H1 (cell line): ENCODE data around the gene AMELY. TPM values are rescaled to one million over a fixed set of nuclear protein-coding genes. Genes with fewer than 3 reads are reported as not detected.

ENCODE experiments used
- CTCF ChIA-PET: fragments of 300-600 bp; sonication (Branson Sonifier 250); formaldehyde crosslinking; loops from one replicate; lab custom pipeline; 2021; ENCODE audit not compliant: partially characterized antibody; lab: Charles Lee
- POLR2A ChIA-PET: fragments of 300-600 bp; sonication (Branson Sonifier 250); formaldehyde crosslinking; loops from one replicate; lab custom pipeline; 2021; ENCODE audit warnings: inconsistent platforms; ENCODE audit not compliant: partially characterized antibody; lab: Charles Lee
- DNase-seq, 2 experiments: peaks; one replicate each; pipeline versions ENCODE4 v3.0.0 to v3.0.0-alpha.2; 2010 to 2022; ENCODE audit warnings: low spot score in 2 of 2, low read depth in 1 of 2, mixed read lengths in 1 of 2
- FAIRE-seq: peaks from 2 replicates; lab custom pipeline; 2011; peaks lifted over from hg19 to GRCh38; lab: Jason Lieb, UNC
- H2AFZ ChIP-seq: 2 replicates; pipeline ENCODE4 v1.8.1; 2012; ENCODE audit warnings: low read length, inconsistent platforms
- H2AK5ac ChIP-seq: 2 replicates; pipeline ENCODE4 v1.6.1; 2013; ENCODE audit warnings: low read depth, low read length
- H2BK120ac ChIP-seq: replicated peaks from 2 replicates; pipeline ENCODE3; 2013; ENCODE audit warnings: low read depth, low read length, inconsistent platforms
- H2BK12ac ChIP-seq: 2 replicates; pipeline ENCODE4 v1.6.1; 2013; ENCODE audit warnings: low read depth, low read length
- H2BK15ac ChIP-seq: 2 replicates; pipeline ENCODE4 v1.6.1; 2013; ENCODE audit warnings: low read length
- H2BK20ac ChIP-seq: 2 replicates; pipeline ENCODE4 v1.6.1; 2013; ENCODE audit warnings: low read length
- H2BK5ac ChIP-seq: 2 replicates; pipeline ENCODE4 v1.6.1; 2013; ENCODE audit warnings: low read depth, low read length
- H3K14ac ChIP-seq: 2 replicates; pipeline ENCODE4 v1.6.1; 2013; ENCODE audit warnings: inconsistent platforms; ENCODE audit not compliant: insufficient read length
- H3K18ac ChIP-seq: 2 replicates; pipeline ENCODE4 v1.6.1; 2013; ENCODE audit warnings: low read length; ENCODE audit errors: extremely low read depth
- H3K23ac ChIP-seq: 2 replicates; pipeline ENCODE4 v1.6.1; 2013; ENCODE audit warnings: inconsistent platforms; ENCODE audit not compliant: insufficient read length
- H3K23me2 ChIP-seq: 2 replicates; pipeline ENCODE4 v1.6.1; 2013; ENCODE audit warnings: low read depth, low read length
- H3K27ac ChIP-seq: 2 replicates; pipeline ENCODE4 v1.6.1; 2011; ENCODE audit warnings: low read depth, low read length, inconsistent platforms
- H3K27me3 ChIP-seq, 4 experiments: replicated peaks in 1 of 4; 1 replicate in 1 of 4; 2 replicates in 3 of 4; pipeline versions ENCODE4 v1.6.1 to v1.8.1; 2011 to 2013; ENCODE audit warnings: low read length in 3 of 4, mild to moderate bottlenecking in 3 of 4, inconsistent platforms in 2 of 4, mixed read lengths in 2 of 4, moderate library complexity in 1 of 4; ENCODE audit not compliant: control insufficient read depth in 3 of 4, insufficient read depth in 3 of 4; ENCODE audit errors: extremely low read depth in 1 of 4
- H3K36me3 ChIP-seq, 4 experiments: 2 replicates each; pipeline versions ENCODE4 v1.6.1 to v1.8.1; 2011 to 2013; ENCODE audit warnings: mild to moderate bottlenecking in 4 of 4, low read length in 3 of 4, moderate library complexity in 2 of 4, control low read depth in 1 of 4, inconsistent platforms in 1 of 4; ENCODE audit not compliant: insufficient read depth in 4 of 4, control insufficient read depth in 2 of 4
- H3K4ac ChIP-seq: replicated peaks from 2 replicates; pipeline ENCODE3; 2013; ENCODE audit warnings: low read length, low read depth, mixed read lengths, inconsistent platforms; ENCODE audit not compliant: insufficient read length
- H3K4me1 ChIP-seq, 4 experiments: replicated peaks in 1 of 4; 1 replicate in 1 of 4; 2 replicates in 3 of 4; pipeline versions ENCODE4 v1.6.1 to v1.8.1; 2011 to 2013; ENCODE audit warnings: low read length in 3 of 4, inconsistent platforms in 2 of 4, mixed read lengths in 1 of 4; ENCODE audit not compliant: insufficient read depth in 4 of 4, control insufficient read depth in 3 of 4
- H3K4me2 ChIP-seq, 2 experiments: 2 replicates each; pipeline versions ENCODE4 v1.6.1 to v1.8.1; 2011 to 2013; ENCODE audit warnings: low read depth in 2 of 2, low read length in 2 of 2, control low read depth in 1 of 2, inconsistent platforms in 1 of 2, mild to moderate bottlenecking in 1 of 2; ENCODE audit not compliant: insufficient read depth in 1 of 2
- H3K4me3 ChIP-seq, 4 experiments: fragments of 200-600, 300-600 bp in 1 of 4; sonication (generic), shearing (Covaris generic), sonication (Bioruptor Twin) in 1 of 4; 2 replicates each; pipeline versions ENCODE4 v1.5.1 to v1.8.1; 2011 to 2016; ENCODE audit warnings: low read length in 4 of 4, low read depth in 3 of 4, control low read depth in 2 of 4, inconsistent platforms in 2 of 4, mild to moderate bottlenecking in 2 of 4, mixed read lengths in 1 of 4, moderate library complexity in 1 of 4; ENCODE audit not compliant: insufficient read depth in 2 of 4; ENCODE audit errors: extremely low read depth in 1 of 4
- H3K56ac ChIP-seq: replicated peaks from 2 replicates; pipeline ENCODE3; 2013; ENCODE audit warnings: low read depth, mild to moderate bottlenecking, mixed read lengths, low read length, inconsistent platforms; ENCODE audit not compliant: insufficient read length
- H3K79me1 ChIP-seq: 2 replicates; pipeline ENCODE4 v1.6.1; 2013; ENCODE audit warnings: low read depth, low read length, control low read depth
- H3K79me2 ChIP-seq, 2 experiments: 2 replicates each; pipeline versions ENCODE4 v1.6.1 to v1.8.1; 2012 to 2013; ENCODE audit warnings: low read length in 2 of 2, mild to moderate bottlenecking in 2 of 2, inconsistent platforms in 1 of 2; ENCODE audit not compliant: insufficient read depth in 2 of 2, control insufficient read depth in 1 of 2
- H3K9ac ChIP-seq, 4 experiments: replicated peaks in 1 of 4; 1 replicate in 1 of 4; 2 replicates in 3 of 4; pipeline versions ENCODE4 v1.6.1 to v1.8.1; 2011 to 2013; ENCODE audit warnings: low read depth in 3 of 4, low read length in 3 of 4, control low read depth in 2 of 4, mild to moderate bottlenecking in 2 of 4, moderate library complexity in 2 of 4, inconsistent platforms in 1 of 4; ENCODE audit errors: extremely low read depth in 1 of 4
- H3K9me3 ChIP-seq, 2 experiments: 2 replicates each; pipeline versions ENCODE4 v1.6.1 to v1.8.1; 2012 to 2013; ENCODE audit warnings: mild to moderate bottlenecking in 2 of 2, moderate library complexity in 2 of 2, control low read depth in 1 of 2, inconsistent platforms in 1 of 2, low read depth in 1 of 2, low read length in 1 of 2, mixed read lengths in 1 of 2; ENCODE audit not compliant: insufficient read depth in 2 of 2
- H4K20me1 ChIP-seq, 2 experiments: replicated peaks in 1 of 2; 2 replicates each; pipeline versions ENCODE3 to v1.8.1; 2011 to 2013; ENCODE audit warnings: inconsistent platforms in 2 of 2, low read length in 2 of 2, mild to moderate bottlenecking in 1 of 2; ENCODE audit not compliant: insufficient read depth in 2 of 2, control insufficient read depth in 1 of 2
- H4K5ac ChIP-seq: 2 replicates; pipeline ENCODE4 v1.6.1; 2013; ENCODE audit warnings: low read length, low read depth, mixed read lengths, inconsistent platforms; ENCODE audit not compliant: insufficient read length
- H4K8ac ChIP-seq: 2 replicates; pipeline ENCODE4 v1.8.0; 2013; ENCODE audit warnings: mild to moderate bottlenecking, moderate library complexity, low read length, inconsistent platforms; ENCODE audit not compliant: insufficient read depth; ENCODE audit errors: extremely low read depth
- H4K91ac ChIP-seq: replicated peaks from 2 replicates; pipeline ENCODE3; 2013; ENCODE audit warnings: low read length, mixed read lengths, inconsistent platforms; ENCODE audit not compliant: insufficient read length
- RAD21 ChIP-seq, 2 experiments: IDR thresholded peaks in 1 of 2; conservative IDR thresholded peaks in 1 of 2; 2 replicates each; pipeline ENCODE4 v1.6.1; 2011; ENCODE audit warnings: low read depth in 2 of 2, low read length in 2 of 2, improper control_type of control experiment in 1 of 2, inconsistent platforms in 1 of 2, mild to moderate bottlenecking in 1 of 2, moderate library complexity in 1 of 2
- TBP ChIP-seq: IDR thresholded peaks from 2 replicates; pipeline ENCODE4 v1.6.1; 2011; ENCODE audit warnings: low read depth, low read length, improper control_type of control experiment
- polyA plus RNA-seq, 7 experiments: library from polyadenylated mRNA; depleted of rRNA in 3 of 7; stranded (reverse) in 5 of 7; unstranded in 2 of 7; fragments of >200 nt in 5 of 7; fragments of 200-250 nt in 2 of 7; gene quantifications; 1 replicate in 5 of 7; 2 replicates in 1 of 7; 4 replicates in 1 of 7; pipeline versions ENCODE4 v1.2.1 to v1.2.3, GENCODE V29; 2011 to 2013; ENCODE audit warnings: missing spikeins in 2 of 7, mixed read lengths in 2 of 7
- total RNA-seq: library from RNA; stranded (reverse); fragmentation: NEBNext Ultra II Directional; extraction: Animal tissue kit (Norgen Biotek cat#: 25700); gene quantifications from 2 replicates; pipeline ENCODE4 v1.2.1, GENCODE V29; 2021

The AMELY gene
- total and polyA plus RNA-seq, 2 of the 8 experiments (the other 6 are each of a cell fraction or from before 2014, with no cell fraction given), result 0.09 TPM; not detected in 1

GRCh38 chrY:6947695-6948094, 36.1 kb upstream of the AMELY start:
- CTCF ChIA-PET, result interaction anchor here (0.6 to 2.3 kb wide), 6 partner anchors 9 to 129 kb away, joined by 3 to 6 read pairs (median 4); partner anchors contain the start of gene TBL1Y

More at GRCh38 chrY:6947695-6948094, 36.1 kb upstream of the AMELY start:
- Histone ChIP-seq H2BK120ac (no peak overlapping the region), H3K4ac (no peak overlapping the region), H3K4me3 (no peak overlapping the region)
- no peak for FAIRE-seq
- peak in 1 of 2 experiments; percentile 23; a peak in 2 of 4 replicates for TF ChIP-seq RAD21 (IDR thresholded peaks at IDR 0.05 in 1 of 2, conservative IDR thresholded peaks at IDR 0.05 in 1 of 2; ENCODE audit: low read depth in 2 of 2, low read length in 2 of 2)
- no peak for TF ChIP-seq TBP
- TF ChIP-seq, all 59 proteins: peak for 1
- Histone ChIP-seq H3K79me2 (no peaks in the 10 kb centered on the region; a peak in 1 of 4 replicates), H3K9ac (no peak overlapping the region), H3K23me2 (no peaks in the 10 kb centered on the region; the same call in 1 of the 2 replicates), H3K56ac (no peak overlapping the region), H4K8ac (no peak overlapping the region), H2AFZ (no peak overlapping the region), H4K5ac (no peak overlapping the region), H2BK12ac (no peak overlapping the region), H3K23ac (no peak overlapping the region), H3K4me2 (no peak overlapping the region), H2AK5ac (no peak overlapping the region), H2BK15ac (no peak overlapping the region), H2BK20ac (no peak overlapping the region), H2BK5ac (no peak overlapping the region), H3K14ac (no peak overlapping the region), H3K79me1 (no peaks in the 10 kb centered on the region), H3K27me3 (no peaks in the 10 kb centered on the region), H3K36me3 (no peaks in the 10 kb centered on the region), H3K4me1 (no peaks in the 10 kb centered on the region), H3K18ac (no peak overlapping the region), H3K9me3 (no peaks in the 10 kb centered on the region), H3K27ac (no peak overlapping the region), H4K91ac (no peak overlapping the region), H4K20me1 (no peaks in the 10 kb centered on the region)
- DNase-seq, result no peak
- POLR2A ChIA-PET, result no interaction called here
